MCF 10A (cell line): Measurements from ENCODE around the gene ABHD5. TPM values are rescaled to one million over a fixed set of nuclear protein-coding genes. Genes with fewer than 3 reads are reported as not detected.

Experiments
- BruUV-seq: library from RNA; stranded (reverse); fragments of 400-500 nt; replicated peaks from 2 replicates; lab custom pipeline; 2021; lab: Mats Ljungman, UMichigan
- CTCF ChIA-PET: fragments of 300-600 bp; sonication (Branson Sonifier 250); formaldehyde crosslinking; extraction: SDS; loops from one replicate; lab custom pipeline; 2021; ENCODE audit warnings: antibody characterized with exemption, inconsistent platforms; lab: Yijun Ruan, JAX
- POLR2A ChIA-PET: fragments of 300-600, 350-650 bp; sonication (Branson Sonifier 250); formaldehyde crosslinking; extraction: SDS; loops from one replicate; lab custom pipeline; 2020; ENCODE audit warnings: antibody characterized with exemption, inconsistent platforms; lab: Yijun Ruan, JAX
- DNase-seq: peaks from one replicate; pipeline ENCODE4 v3.0.0-alpha.2; 2018; ENCODE audit not compliant: unreplicated experiment
- H3K27ac Mint-ChIP-seq: one replicate; pipeline ENCODE4 v1.8.0; 2022; ENCODE audit warnings: mild to moderate bottlenecking, low read depth, mixed read lengths; ENCODE audit not compliant: unreplicated experiment
- H3K27me3 Mint-ChIP-seq: one replicate; pipeline ENCODE4 v1.8.0; 2022; ENCODE audit warnings: mixed read lengths; ENCODE audit not compliant: insufficient read depth, unreplicated experiment
- H3K36me3 Mint-ChIP-seq: one replicate; pipeline ENCODE4 v1.8.0; 2022; ENCODE audit warnings: mild to moderate bottlenecking, moderate library complexity, mixed read lengths; ENCODE audit not compliant: insufficient read depth, unreplicated experiment
- H3K4me1 Mint-ChIP-seq: one replicate; pipeline ENCODE4 v1.8.0; 2022; ENCODE audit warnings: mixed read lengths; ENCODE audit not compliant: insufficient read depth, unreplicated experiment
- H3K4me3 Mint-ChIP-seq: one replicate; pipeline ENCODE4 v1.8.0; 2022; ENCODE audit warnings: mild to moderate bottlenecking, moderate library complexity, mixed read lengths; ENCODE audit not compliant: unreplicated experiment
- H3K9me3 Mint-ChIP-seq: one replicate; pipeline ENCODE4 v1.8.0; 2022; ENCODE audit warnings: mixed read lengths; ENCODE audit not compliant: unreplicated experiment
- CTCF ChIP-seq: fragments of 200-600 bp; IDR thresholded peaks from one replicate; pipeline ENCODE4 v1.8.0; 2022; ENCODE audit warnings: antibody characterized with exemption, mild to moderate bottlenecking; ENCODE audit not compliant: unreplicated experiment
- intact Hi-C: fragments of 100-400 bp; cut with micrococcal nuclease; formaldehyde crosslinking; loops from 2 replicates; pipeline ENCODE4 v1.14.1; 2022
- total RNA-seq: library from RNA; stranded (reverse); gene quantifications from 2 replicates; pipeline ENCODE4 v1.2.3, GENCODE V29; 2022

ABHD5 gene
- total RNA-seq, 1 experiment from 2014 or later: 32.6 TPM

- POLR2A ChIA-PET: interaction anchor here (1.0 kb wide), 1 partner anchor 9 kb away, joined by 3 read pairs; no protein-coding TSS in a partner anchor
- CTCF ChIA-PET: interaction anchor here (1.2 to 1.3 kb wide), 2 partner anchors 10 to 216 kb away, joined by 3 read pairs; no protein-coding TSS in a partner anchor
- intact Hi-C loops: no loop called here
- Mint-ChIP-seq H3K27me3 (no peaks in the 10 kb centered on the region), H3K4me3 (no peak overlapping the region), H3K27ac (no peak overlapping the region), H3K36me3 (no peaks in the 10 kb centered on the region), H3K4me1 (peaks cover 18% of the 10 kb centered on the region), H3K9me3 (no peaks in the 10 kb centered on the region)
- no TSS peak for BruUV-seq
- DNase-seq: no peak
- no peak for TF ChIP-seq CTCF
Observed at GRCh38 chr3:43759938-43760337, 69.2 kb downstream of the ABHD5 start.

GRCh38 chr3:43760938-43761337 lies 70.2 kb downstream of the ABHD5 start:
- Mint-ChIP-seq H3K9me3 (no peaks in the 10 kb centered on the region), H3K4me1 (peaks cover 27% of the 10 kb centered on the region), H3K36me3 (no peaks in the 10 kb centered on the region), H3K27ac (no peak overlapping the region), H3K27me3 (no peaks in the 10 kb centered on the region), H3K4me3 (no peak overlapping the region)
- no TSS peak for BruUV-seq
- ChIA-PET CTCF (interaction anchor here (0.6 to 1.2 kb wide), 2 partner anchors 9 to 747 kb away, joined by 3 read pairs; no protein-coding TSS in a partner anchor), POLR2A (no interaction called here)
- TF ChIP-seq CTCF: no peak
- intact Hi-C loops: no loop called here
- no peak for DNase-seq

- CTCF ChIA-PET: interaction anchor here (0.6 kb wide), 1 partner anchor 280 kb away, joined by 3 read pairs; no protein-coding TSS in a partner anchor
- no peak for TF ChIP-seq CTCF
- DNase-seq: no peak
- BruUV-seq: no TSS peak
- Mint-ChIP-seq H3K4me1 (peaks cover 40% of the 10 kb centered on the region), H3K27me3 (no peaks in the 10 kb centered on the region), H3K4me3 (no peak overlapping the region), H3K36me3 (no peaks in the 10 kb centered on the region), H3K9me3 (no peaks in the 10 kb centered on the region), H3K27ac (no peak overlapping the region)
- intact Hi-C loops: no loop called here
- POLR2A ChIA-PET: no interaction called here
Observed at GRCh38 chr3:43762451-43762850, 71.7 kb downstream of the ABHD5 start.

GRCh38 chr3:43764056-43764455 lies 73.3 kb downstream of the ABHD5 start:
- no peaks in the 10 kb centered on the region for H3K27me3 Mint-ChIP-seq
- no peaks in the 10 kb centered on the region for H3K36me3 Mint-ChIP-seq
- H3K4me3 Mint-ChIP-seq: no peak overlapping the region
- no peak overlapping the region for H3K27ac Mint-ChIP-seq
- H3K9me3 Mint-ChIP-seq: no peaks in the 10 kb centered on the region
- CTCF ChIA-PET: interaction anchor here (1.1 kb wide), 1 partner anchor 16 kb away, joined by 3 read pairs; no protein-coding TSS in a partner anchor
- no TSS peak for BruUV-seq
- no peak for DNase-seq
- intact Hi-C loops: no loop called here
- no peak for TF ChIP-seq CTCF
- POLR2A ChIA-PET: no interaction called here
- H3K4me1 Mint-ChIP-seq: peaks cover 50% of the 10 kb centered on the region
